Right lobe of liver (tissue), 4 donors: ENCODE results near the gene AP1M2.

Experiments
- POLR2A ChIP-seq: fragments of 450-650 bp; IDR thresholded peaks from one replicate; pipeline ENCODE4 v1.6.1; 2017; ENCODE audit warnings: antibody characterized with exemption, mild to moderate bottlenecking
- TF ChIP-seq, protein P1 (sequence below), 4 donors: fragments of 200-600 bp in 3 of 4; fragments of 450-650 bp in 1 of 4; IDR thresholded peaks; one replicate each; pipeline versions ENCODE4 v1.5.1 to v1.8.0; 2016 to 2022; ENCODE audit warnings: antibody characterized with exemption in 4 of 4, mild to moderate bottlenecking in 2 of 4
- donor health status: DM: no; HTN: no; CAD: no.
- donor health status: DM: no; HTN: no; CAD: no.
- donor health status: DM: no; HTN: yes; CAD: no.

DNA sequence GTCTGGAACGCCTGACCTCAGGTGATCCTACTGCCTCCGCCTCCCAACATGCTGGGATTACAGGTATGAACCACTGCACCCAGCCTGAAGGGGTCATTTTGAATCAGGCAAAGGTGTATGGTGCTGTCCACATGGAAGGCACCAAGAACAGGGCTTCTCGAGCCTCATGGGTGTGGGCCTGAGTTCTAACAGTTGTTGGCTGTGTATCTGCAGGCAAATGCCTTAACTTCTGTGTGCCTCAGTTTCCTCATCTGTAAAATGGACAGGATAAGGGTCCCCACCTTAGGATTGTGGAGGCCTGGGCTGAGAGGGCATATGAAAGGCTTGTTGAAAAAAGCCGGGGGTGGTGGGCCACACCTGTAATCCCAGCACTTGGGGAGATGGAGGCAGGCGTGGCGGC, 9.2 kb downstream of the AP1M2 start:
- TF ChIP-seq, protein P1, sequence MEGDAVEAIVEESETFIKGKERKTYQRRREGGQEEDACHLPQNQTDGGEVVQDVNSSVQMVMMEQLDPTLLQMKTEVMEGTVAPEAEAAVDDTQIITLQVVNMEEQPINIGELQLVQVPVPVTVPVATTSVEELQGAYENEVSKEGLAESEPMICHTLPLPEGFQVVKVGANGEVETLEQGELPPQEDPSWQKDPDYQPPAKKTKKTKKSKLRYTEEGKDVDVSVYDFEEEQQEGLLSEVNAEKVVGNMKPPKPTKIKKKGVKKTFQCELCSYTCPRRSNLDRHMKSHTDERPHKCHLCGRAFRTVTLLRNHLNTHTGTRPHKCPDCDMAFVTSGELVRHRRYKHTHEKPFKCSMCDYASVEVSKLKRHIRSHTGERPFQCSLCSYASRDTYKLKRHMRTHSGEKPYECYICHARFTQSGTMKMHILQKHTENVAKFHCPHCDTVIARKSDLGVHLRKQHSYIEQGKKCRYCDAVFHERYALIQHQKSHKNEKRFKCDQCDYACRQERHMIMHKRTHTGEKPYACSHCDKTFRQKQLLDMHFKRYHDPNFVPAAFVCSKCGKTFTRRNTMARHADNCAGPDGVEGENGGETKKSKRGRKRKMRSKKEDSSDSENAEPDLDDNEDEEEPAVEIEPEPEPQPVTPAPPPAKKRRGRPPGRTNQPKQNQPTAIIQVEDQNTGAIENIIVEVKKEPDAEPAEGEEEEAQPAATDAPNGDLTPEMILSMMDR (IDR thresholded peaks at IDR 0.05): no peak
- no peak for TF ChIP-seq POLR2A
